HG02623 (cell line): Measurements from ENCODE around the gene RNF125.
"Not testable (repeated sequence)": the region's sequence is repeated elsewhere in the genome, so short reads cannot be mapped to it uniquely, and the experiment has no call there.

ENCODE experiments used
- ATAC-seq: cut with Tn5 transposase; IDR thresholded peaks from one replicate; pipeline ENCODE4 v1.9.1; 2021; ENCODE audit warnings: moderate library complexity; ENCODE audit not compliant: unreplicated experiment

RNF125 gene

DNA sequence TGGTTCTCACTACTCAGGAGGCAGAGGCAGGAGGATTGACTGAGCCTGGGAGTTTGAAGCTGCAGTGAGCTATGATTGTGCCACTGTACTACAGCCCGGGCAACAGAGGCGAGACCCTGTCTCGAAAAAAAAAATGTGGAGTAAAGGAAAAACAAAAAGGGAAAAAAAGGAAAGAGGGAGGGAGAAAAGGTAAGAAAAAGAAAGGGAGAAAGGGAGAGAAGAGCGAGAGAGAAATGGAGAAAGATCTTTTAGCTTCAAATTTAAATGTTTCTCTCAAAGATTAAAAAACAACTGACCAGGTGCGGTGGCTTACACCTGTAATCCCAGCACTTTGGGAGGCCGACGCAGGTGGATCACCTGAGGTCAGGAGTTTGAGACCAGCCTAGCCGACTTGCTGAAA lies 65.2 kb downstream of the RNF125 start:
- no peak for ATAC-seq

DNA sequence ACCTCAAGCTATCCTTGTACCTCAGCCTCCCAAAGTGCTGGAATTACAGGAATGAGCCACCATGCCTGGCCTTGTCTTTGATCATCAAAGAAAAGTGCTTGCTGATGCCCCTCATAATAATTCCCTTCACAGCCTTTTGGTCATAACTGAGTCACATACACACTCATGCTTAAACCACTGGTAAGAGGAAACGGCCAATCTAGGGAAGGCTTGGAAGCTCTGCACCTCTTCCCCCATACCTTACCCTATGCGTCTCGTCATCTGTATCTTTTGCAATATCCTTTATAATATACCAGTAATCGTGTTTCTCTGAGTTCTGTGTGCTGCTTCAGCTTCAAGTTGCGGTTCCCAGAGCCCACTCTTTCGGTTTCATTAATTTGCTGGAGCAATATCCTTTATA lies 68.3 kb downstream of the RNF125 start:
- no peak for ATAC-seq

DNA sequence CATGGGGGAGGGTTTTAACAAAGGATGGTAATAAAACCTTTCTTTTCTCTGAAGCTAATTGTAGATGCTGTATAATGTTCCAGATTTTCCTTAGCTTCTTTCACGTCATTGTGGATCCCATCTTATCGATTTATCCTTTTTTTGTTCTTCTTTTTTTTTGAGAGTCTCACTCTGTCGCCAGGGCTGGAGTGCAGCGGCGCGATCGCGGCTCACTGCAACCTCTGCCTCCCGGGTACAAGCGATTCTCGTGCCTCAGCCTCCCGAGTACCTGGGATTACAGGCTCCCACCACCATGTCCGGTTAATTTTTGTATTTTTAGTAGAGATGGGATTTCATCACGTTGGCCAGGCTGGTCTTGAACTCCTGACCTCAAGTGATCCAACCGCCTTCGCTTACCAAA lies 72.2 kb downstream of the RNF125 start:
- ATAC-seq, result not testable (repeated sequence)

DNA sequence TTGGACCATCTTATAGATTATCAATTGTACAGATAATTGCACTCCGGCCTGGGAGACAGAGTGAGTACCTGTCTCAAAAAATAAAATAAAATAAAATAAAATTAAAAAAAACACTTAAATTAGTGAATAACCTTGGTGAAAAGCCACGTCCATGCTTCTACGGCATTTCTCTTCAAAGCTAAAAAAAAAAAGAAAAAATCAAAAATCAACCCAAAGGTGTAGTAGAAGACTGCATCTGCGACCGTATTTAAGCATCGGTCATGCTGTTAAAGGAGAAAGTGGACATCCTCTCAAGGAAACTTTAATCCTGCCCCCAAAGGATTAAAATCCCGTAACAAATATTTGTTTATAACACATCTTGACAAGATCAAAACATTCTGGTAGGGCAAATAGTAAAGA lies 72.7 kb downstream of the RNF125 start:
- ATAC-seq, result no peak

DNA sequence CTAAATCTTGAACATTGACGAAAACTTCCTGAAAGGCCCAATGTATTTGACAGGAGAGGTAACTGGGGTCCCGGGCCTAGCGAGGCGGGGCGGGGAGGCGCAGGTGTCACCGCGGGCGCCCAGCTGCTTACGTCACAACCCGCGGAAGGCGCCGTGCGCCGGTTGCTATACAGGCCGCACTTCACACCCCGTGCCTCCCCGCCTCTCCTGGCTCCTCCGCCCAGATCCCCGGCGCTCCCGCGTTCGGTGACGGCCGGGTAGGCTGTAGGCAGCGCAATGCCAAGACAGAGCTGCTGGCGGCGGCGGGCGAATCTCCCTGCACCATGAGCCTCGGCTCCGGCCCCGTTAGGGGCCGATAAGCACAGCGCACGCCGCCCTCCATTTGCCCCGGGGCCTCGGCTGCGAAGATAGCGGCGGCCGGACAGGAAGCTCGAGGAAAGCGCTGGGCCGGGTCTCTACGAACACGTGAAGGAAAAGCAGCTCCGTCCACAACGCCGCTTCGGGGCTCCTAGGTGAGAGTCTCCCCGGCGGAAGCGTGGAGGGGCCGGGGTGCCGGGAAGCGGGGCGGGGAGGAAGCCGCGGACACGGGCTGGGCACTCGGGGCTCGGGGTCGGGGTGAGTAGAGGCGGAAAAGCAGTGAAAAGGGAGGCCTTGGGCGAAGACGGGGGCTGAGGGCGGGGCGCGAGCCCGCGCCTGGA lies 73.2 kb downstream of the RNF125 start, which contains the start of gene RNF138:
TSS of gene RNF138 (plus strand) at position 151 of the 698 bp plus-strand sequence. CDS start 903 bp downstream, outside the sequence.
- ATAC-seq, result peak; percentile 49

DNA sequence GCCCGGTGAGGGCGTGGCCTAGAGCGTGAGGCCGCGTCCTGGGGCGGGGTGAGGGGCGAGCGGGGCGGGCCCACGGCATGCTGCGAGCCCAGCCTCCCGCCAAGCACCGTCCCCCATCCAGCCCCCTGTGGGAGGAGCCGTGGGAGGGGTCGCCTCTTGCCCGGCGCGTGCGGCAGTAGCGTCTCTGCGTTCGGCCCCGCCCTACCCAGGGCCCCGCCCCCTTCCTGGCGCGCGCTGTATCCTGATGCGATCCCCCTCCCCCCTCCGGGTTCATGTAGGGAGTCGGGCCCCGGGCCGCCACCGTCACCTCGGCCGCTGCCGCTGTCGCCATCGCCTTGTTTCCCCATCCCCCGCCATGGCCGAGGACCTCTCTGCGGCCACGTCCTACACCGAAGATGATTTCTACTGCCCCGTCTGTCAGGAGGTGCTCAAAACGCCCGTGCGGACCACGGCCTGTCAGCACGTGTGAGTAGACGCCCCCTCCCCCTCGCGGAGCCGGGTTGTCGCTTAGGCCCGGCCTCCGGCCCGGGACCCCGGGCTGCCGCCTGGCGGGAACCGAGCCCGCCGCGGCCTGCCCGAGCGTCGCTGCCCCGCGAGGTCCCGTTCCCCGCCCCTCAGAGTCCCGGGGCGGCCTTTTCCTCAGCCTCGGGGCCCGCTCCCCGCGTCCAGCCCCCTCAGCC lies 73.9 kb downstream of the RNF125 start:
- peak; percentile 78 for ATAC-seq

DNA sequence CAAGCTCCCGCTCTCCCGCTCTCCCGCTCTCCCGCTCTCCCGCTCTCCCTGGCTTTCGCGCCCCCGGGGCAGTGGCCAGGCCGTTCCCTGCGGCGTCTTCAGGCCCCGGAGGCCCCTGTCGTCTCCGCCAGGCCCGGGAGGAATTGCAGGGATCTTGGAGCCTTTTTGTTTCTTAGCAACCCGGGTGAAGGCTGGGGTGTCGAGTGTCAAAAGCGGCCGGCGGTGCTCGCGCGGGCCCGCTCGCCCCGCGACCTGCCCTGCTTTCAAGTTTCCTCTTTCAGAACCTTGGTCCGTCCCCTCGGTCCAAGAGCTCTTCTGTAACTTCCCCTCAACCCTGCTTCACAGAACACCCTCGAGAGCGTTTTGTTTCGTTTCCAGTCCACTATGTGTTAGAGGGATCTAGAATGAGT lies 74.5 kb downstream of the RNF125 start:
- ATAC-seq, result peak; percentile 23

DNA sequence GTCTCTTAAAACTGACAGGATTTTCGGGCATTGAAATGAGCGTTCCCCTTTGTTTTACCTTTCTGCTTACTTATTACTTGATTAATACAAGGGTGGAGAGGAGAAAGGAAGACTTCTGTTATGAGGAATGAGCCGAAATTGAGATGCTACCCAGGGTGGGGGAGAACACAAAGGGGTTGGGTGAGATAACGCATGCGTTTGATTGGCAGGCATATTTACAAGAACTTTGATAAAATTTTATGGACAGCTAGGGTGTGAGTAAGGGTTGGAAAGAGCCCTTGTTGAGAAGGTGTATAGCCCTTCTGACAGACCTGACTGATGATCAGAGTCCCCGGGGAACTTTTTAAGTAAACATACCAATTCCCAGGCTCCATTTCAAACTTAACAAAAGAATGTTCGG lies 74.9 kb downstream of the RNF125 start:
- ATAC-seq, result no peak

DNA sequence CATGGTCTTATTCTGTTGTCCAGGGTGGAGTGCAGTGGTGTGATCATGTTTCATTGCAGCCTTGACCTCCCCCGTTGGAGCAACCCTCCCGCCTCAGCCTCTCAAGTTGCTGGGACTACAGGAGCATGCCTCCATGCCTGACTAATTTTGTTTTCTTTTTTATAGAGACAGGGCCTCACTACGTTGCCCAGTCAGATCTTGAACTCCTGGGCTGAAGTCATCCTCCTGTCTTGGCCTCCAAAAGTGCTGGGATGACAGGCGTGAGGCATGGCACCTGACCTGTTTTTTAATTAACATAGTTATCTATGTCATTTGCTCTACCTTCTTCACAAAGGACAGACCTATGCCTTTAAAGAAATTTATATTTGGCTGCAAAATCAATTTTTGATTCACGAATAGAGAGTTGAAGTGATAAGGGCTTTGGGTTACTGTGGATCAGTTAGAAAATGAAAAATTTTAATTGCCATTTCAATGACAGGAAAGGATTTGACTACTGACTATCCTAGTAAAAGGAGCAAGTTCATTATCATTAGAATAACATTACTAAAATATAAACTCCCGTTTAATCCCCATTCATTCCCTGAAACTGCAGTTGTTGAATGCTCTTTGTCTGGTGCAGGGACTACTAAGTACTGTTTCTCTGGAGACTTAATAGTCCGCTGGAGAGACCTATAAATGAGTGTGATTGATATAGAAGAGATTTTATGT lies 76.7 kb downstream of the RNF125 start:
- ATAC-seq, result no peak

DNA sequence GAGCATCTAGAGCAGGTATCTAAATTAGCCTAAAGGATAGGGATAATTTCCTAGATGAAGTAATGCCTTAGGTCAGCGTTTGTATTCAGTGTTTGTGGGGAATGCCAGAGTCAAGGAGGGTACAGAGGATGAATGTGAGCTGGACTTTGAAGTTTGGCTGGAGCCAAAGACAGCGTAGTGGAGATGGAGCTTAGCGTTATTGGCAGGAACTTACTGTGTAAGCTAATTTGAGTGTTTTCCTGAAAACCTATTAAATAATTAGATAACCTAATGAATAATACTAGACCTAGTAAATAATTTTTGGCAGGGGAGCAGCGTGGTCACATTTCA lies 77.2 kb downstream of the RNF125 start:
- ATAC-seq, result no peak

DNA sequence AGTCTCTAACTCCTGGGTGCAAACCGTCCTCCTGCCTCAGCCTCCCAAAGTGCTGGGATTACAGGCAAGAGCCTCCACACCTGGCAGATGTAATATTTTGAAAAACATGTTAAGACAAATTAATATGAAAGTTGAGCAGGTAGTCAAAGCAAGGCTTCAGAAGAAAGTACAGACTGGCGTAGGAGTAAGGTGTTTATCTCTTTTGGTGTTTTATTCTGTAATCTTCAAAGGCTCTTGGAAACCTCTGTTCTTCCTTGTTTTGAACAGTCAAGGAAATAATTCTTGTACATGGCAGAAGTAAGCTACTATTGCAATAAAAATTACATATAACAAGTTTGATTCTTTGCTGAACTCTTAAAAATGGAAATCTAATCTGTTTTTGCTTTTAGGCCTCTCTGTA lies 78.3 kb downstream of the RNF125 start:
- ATAC-seq, result no peak

DNA sequence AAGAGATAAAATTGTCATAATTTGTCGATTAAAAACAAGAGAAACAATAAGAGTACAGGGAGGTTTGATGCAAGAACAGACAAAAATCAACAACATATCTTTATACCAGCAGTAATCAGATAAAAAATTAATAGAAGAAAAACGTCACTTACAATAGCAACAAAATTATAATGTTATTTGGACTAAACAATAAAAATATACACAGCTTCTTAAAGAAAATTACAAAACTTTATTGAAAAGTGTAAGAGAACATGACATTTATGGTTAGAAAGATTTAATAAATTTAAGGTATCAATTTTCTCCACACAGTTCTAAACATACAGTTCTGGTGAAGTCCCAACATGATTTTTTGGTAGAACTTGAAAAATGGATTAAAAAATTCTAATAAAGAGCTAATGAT lies 85.9 kb downstream of the RNF125 start:
- no peak for ATAC-seq

DNA sequence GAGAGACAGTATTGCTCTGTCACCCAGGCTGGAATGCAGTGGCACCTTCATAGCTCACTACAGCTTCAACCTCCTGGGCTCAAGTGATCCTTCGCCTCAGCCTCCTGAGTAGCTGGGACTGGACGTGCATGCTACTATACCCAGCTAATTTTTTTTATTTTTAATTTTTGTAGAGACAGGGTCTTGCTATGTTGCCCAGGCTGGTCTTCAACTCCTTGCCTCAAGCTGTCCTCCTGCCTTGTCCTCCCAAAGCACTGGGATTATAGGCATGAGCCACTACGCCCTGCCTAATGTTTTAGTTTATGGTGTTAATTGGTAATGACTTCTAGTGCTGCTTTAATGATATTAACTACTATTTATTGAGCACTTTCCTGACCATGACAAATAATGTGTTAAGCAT lies 91.4 kb downstream of the RNF125 start:
- ATAC-seq, result no peak

DNA sequence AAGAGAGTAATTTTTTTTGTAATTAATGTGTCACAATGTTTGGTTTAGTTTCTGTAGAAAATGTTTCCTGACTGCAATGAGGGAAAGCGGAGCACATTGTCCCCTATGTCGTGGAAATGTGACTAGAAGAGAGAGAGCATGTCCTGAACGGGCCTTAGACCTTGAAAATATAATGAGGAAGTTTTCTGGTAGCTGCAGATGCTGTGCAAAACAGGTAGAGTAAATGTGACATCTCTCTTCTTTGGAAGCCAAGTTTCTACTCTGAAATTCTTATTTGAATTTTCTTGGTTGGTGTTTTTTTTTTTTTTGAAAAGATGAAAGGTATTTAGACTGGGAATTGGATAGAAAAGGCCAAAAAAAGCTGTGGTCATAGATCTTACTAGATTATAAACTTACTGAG lies 93.1 kb downstream of the RNF125 start:
- no peak for ATAC-seq

DNA sequence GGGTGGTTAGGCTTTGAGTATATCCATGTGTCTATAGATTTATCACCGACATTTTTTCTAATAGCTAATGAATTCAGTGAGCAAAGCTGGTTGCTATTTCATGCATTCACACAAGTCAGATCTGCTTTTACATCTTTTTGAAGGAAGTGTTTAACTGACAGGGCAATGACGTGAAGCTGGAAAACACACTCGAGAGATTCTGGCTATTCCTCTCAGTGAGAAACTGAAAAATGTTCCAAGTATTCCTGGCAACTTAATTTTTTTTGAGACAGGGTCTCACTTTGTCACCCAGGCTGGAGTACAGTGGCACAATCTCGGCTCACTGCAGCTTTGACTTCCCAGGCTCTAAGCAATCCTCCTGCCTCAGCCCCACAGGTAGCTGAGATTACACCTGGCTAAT lies 94.2 kb downstream of the RNF125 start:
- ATAC-seq, result no peak

DNA sequence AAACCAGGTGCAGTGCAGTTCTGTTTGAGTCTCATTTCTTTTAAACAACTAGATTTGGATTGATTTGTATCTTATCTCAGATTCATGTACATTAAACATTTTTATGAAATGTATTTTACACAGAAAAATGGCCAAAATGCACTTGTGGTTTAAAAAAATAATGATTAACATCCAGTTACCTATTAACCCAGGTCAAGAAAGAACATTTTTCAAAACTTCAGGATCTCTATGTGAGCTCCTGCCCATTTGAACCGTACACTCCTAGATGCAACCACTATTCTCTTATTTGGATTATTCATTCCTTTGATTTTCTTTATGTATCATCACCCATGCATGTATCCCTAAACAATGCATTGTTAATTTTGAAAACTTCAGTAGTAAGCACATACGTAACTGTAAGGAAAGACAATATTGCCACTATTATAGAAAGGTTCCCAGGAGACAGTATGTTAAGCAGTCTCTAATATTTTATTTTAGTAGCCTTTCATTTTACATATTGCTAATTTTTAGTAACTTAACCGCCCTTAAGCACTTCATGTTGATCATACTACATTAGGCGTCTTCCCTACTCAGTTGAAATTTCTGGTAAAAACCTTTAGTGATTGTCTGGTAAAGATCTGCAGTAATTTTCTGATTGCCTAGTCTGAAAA lies 95.8 kb downstream of the RNF125 start:
- ATAC-seq, result no peak

DNA sequence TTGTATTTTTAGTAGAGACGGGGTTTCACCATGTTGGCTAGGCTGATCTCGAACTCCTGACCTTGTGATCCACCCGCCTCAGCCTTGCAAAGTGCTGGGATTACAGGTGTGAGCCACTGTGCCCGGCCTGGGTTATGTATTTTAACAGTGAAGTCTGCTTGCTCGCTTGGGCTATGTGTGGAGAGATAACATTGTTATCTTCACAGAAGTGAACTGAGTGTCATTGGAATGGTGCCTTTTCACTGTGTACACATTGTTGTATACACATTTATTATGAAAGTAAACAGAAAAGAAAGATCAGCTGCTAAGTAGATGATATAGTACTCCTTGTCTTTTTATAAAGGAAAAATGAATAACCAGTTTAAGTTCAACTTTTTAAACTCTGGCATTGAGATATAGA lies 103.4 kb downstream of the RNF125 start:
- no peak for ATAC-seq
